SK-N-SH (cell line): ENCODE results near the gene GUCA2B. TPM values are rescaled to one million over a fixed set of nuclear protein-coding genes. Genes with fewer than 3 reads are reported as not detected.
A peak's percentile ranks its signal among the peaks of the same experiment; 100 is the strongest.

Experiments used
- CTCF ChIA-PET: fragments of 300-600, 350-600 bp; formaldehyde crosslinking; extraction: SDS; loops from one replicate; lab custom pipeline; 2021; lab: Yijun Ruan, JAX
- POLR2A ChIA-PET: fragments of 350-600 bp; sonication (Branson Sonifier 250); formaldehyde crosslinking; extraction: SDS; loops from one replicate; lab custom pipeline; 2020; ENCODE audit warnings: antibody characterized with exemption, inconsistent platforms; lab: Yijun Ruan, JAX
- DNase-seq: peaks from one replicate; pipeline ENCODE4 v3.0.0; 2012
- H2AFZ ChIP-seq: fragments of 200-600 bp; sonication (generic); 2 replicates; pipeline ENCODE4 v1.8.1; 2016; ENCODE audit warnings: antibody characterized with exemption, mild to moderate bottlenecking, low read depth
- H3F3A ChIP-seq: fragments of 200-600 bp; sonication (generic); replicated peaks from 2 replicates; pipeline ENCODE3; 2016; ENCODE audit warnings: antibody characterized with exemption, mild to moderate bottlenecking; ENCODE audit not compliant: insufficient read depth
- H3K27ac ChIP-seq, 2 experiments: fragments of 200-500 bp in 1 of 2; fragments of 200-600 bp in 1 of 2; sonication (Bioruptor generic) in 1 of 2; sonication (generic), shearing (Covaris generic) in 1 of 2; 2 replicates each; pipeline versions ENCODE4 v1.5.1 to v1.6.1; 2014 to 2016; ENCODE audit warnings: low read depth in 2 of 2, inconsistent platforms in 1 of 2, low read length in 1 of 2, mild to moderate bottlenecking in 1 of 2, mixed read lengths in 1 of 2
- H3K27me3 ChIP-seq: fragments of 200-600 bp; sonication (generic), shearing (Covaris generic); 2 replicates; pipeline ENCODE4 v1.6.1; 2016; ENCODE audit warnings: mixed run types; ENCODE audit not compliant: insufficient read depth
- H3K36me3 ChIP-seq, 2 experiments: fragments of 200-500 bp in 1 of 2; fragments of 200-600 bp in 1 of 2; sonication (Bioruptor generic) in 1 of 2; sonication (generic) in 1 of 2; replicated peaks in 1 of 2; 2 replicates each; pipeline versions ENCODE3 to v1.5.1; 2014 to 2016; ENCODE audit warnings: low read length in 1 of 2, mild to moderate bottlenecking in 1 of 2; ENCODE audit not compliant: insufficient read depth in 2 of 2, control insufficient read depth in 1 of 2
- H3K4me1 ChIP-seq, 2 experiments: fragments of 200-500 bp in 1 of 2; fragments of 200-600 bp in 1 of 2; sonication (Bioruptor generic) in 1 of 2; sonication (generic), shearing (Covaris generic) in 1 of 2; 2 replicates each; pipeline versions ENCODE4 v1.5.1 to v1.6.1; 2014 to 2016; ENCODE audit warnings: low read depth in 1 of 2, low read length in 1 of 2, mixed run types in 1 of 2; ENCODE audit not compliant: insufficient read depth in 2 of 2, control insufficient read depth in 1 of 2
- H3K4me2 ChIP-seq: fragments of 200-600 bp; sonication (generic), shearing (Covaris generic); 2 replicates; pipeline ENCODE4 v1.6.1; 2017; ENCODE audit warnings: mixed run types
- H3K4me3 ChIP-seq, 2 experiments: fragments of 200-500 bp in 1 of 2; fragments of 200-600 bp in 1 of 2; sonication (Bioruptor generic) in 1 of 2; sonication (generic), shearing (Covaris generic) in 1 of 2; 2 replicates each; pipeline versions ENCODE4 v1.5.1 to v1.8.1; 2014 to 2016; ENCODE audit warnings: low read depth in 2 of 2, inconsistent platforms in 1 of 2, low read length in 1 of 2, mild to moderate bottlenecking in 1 of 2, mixed read lengths in 1 of 2, moderate library complexity in 1 of 2
- H3K79me2 ChIP-seq: fragments of 200-600 bp; sonication (generic); 2 replicates; pipeline ENCODE4 v1.8.1; 2017; ENCODE audit warnings: mild to moderate bottlenecking; ENCODE audit not compliant: insufficient read depth
- H3K9ac ChIP-seq: fragments of 200-600 bp; sonication (generic); 2 replicates; pipeline ENCODE4 v1.6.1; 2017; ENCODE audit warnings: mixed run types
- H3K9me2 ChIP-seq: fragments of 200-600 bp; sonication (generic); 2 replicates; pipeline ENCODE4 v1.6.1; 2017; ENCODE audit warnings: mixed run types
- H3K9me3 ChIP-seq: fragments of 200-600 bp; sonication (generic); 2 replicates; pipeline ENCODE4 v1.6.1; 2017; ENCODE audit warnings: mixed run types, mild to moderate bottlenecking, moderate library complexity
- H4K20me1 ChIP-seq: fragments of 200-600 bp; sonication (generic); 2 replicates; pipeline ENCODE4 v1.6.1; 2017; ENCODE audit warnings: mild to moderate bottlenecking, mixed run types; ENCODE audit not compliant: insufficient read depth
- EZH2phosphoT487 ChIP-seq: fragments of 200-600 bp; sonication (generic); IDR thresholded peaks from 2 replicates; pipeline ENCODE4 v1.6.1; 2017; ENCODE audit warnings: low read depth, mixed run types, mild to moderate bottlenecking, antibody characterized with exemption, moderate library complexity, borderline replicate concordance
- FOSL2 ChIP-seq: IDR thresholded peaks from 2 replicates; pipeline ENCODE4 v1.4.0; 2012; ENCODE audit warnings: low read depth, mild to moderate bottlenecking, moderate library complexity, borderline replicate concordance
- FOXM1 ChIP-seq: IDR thresholded peaks from 2 replicates; pipeline ENCODE4 v1.4.0; 2012; ENCODE audit warnings: low read depth, mild to moderate bottlenecking
- GABPA ChIP-seq: IDR thresholded peaks from 2 replicates; pipeline ENCODE4 v1.4.0; 2012; ENCODE audit warnings: low read depth, mild to moderate bottlenecking
- MXI1 ChIP-seq: IDR thresholded peaks from 2 replicates; pipeline ENCODE4 v1.6.1; 2012; ENCODE audit warnings: mild to moderate bottlenecking, low read depth, low read length, improper control_type of control experiment
- NFIC ChIP-seq: IDR thresholded peaks from 2 replicates; pipeline ENCODE4 v1.4.0; 2012; ENCODE audit warnings: borderline replicate concordance
- NRF1 ChIP-seq: IDR thresholded peaks from 2 replicates; pipeline ENCODE4 v1.6.1; 2012; ENCODE audit warnings: low read depth, mild to moderate bottlenecking, low read length
- POLR2AphosphoS5 ChIP-seq: IDR thresholded peaks from 2 replicates; pipeline ENCODE4 v1.6.1; 2012; ENCODE audit warnings: low read depth, low read length
- RAD21 ChIP-seq: IDR thresholded peaks from 2 replicates; pipeline ENCODE4 v1.6.1; 2012; ENCODE audit warnings: mild to moderate bottlenecking, low read length
- RCOR1 ChIP-seq: fragments of 150-350 bp; IDR thresholded peaks from 2 replicates; pipeline ENCODE4 v1.6.1; 2017; ENCODE audit warnings: antibody characterized with exemption, low read length
- SIN3A ChIP-seq: IDR thresholded peaks from 2 replicates; pipeline ENCODE4 v1.6.1; 2012; ENCODE audit warnings: low read depth, mild to moderate bottlenecking, low read length, moderate library complexity, borderline replicate concordance
- SMC3 ChIP-seq: IDR thresholded peaks from 2 replicates; pipeline ENCODE4 v1.6.1; 2012; ENCODE audit warnings: low read depth, low read length, improper control_type of control experiment
- TCF12 ChIP-seq: IDR thresholded peaks from 2 replicates; pipeline ENCODE4 v1.4.0; 2012
- TEAD4 ChIP-seq: IDR thresholded peaks from 2 replicates; pipeline ENCODE4 v1.4.0; 2012; ENCODE audit warnings: mild to moderate bottlenecking, borderline replicate concordance; ENCODE audit not compliant: insufficient read depth
- WGBS: methylation state at CpG from one replicate; pipeline ENCODE4 v1.1.6; 2017; ENCODE audit warnings: low lambda C conversion rate; 5-methylcytosine and 5-hydroxymethylcytosine counted together
- polyA plus RNA-seq, 3 experiments: library from polyadenylated mRNA; depleted of rRNA; stranded (reverse); fragments of >200 nt; gene quantifications; 2 replicates each; pipeline ENCODE4 v1.2.3, GENCODE V29; 2012
- TF ChIP-seq, protein P1 (sequence below): fragments of 150-350 bp; IDR thresholded peaks from 2 replicates; pipeline ENCODE4 v1.6.1; 2017; ENCODE audit warnings: antibody characterized with exemption, low read length, low read depth, borderline replicate concordance
- TF ChIP-seq, protein P2 (sequence below): IDR thresholded peaks from 2 replicates; pipeline ENCODE4 v1.4.0; 2012; ENCODE audit warnings: low read depth

Gene GUCA2B
- polyA plus RNA-seq, 1 of the 3 experiments (the other 2 are of a cell fraction): not detected

DNA sequence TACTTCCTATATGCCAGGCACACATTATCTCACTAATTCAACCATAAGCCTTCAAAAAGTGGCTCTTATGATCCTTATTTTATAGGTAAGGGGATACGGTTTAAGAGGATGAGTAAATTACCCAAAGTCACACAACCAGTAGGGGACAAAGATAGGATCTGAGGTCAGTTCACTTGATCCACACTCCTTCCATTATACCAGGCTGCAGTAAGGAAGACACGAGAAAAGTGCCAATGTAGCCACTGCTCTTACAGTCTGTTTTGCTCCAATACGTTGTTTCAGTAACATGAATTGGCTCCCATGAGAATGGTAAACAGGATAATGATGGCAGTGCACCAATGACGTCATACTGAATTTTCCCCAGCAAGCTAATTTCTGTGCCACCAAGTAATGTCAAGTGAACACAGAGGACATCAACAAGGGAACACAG, 26.7 kb downstream of the GUCA2B start:
- POLR2A ChIA-PET: interaction anchor here (0.7 kb wide), 1 partner anchor 511 kb away, joined by 3 read pairs; no protein-coding TSS in a partner anchor

DNA sequence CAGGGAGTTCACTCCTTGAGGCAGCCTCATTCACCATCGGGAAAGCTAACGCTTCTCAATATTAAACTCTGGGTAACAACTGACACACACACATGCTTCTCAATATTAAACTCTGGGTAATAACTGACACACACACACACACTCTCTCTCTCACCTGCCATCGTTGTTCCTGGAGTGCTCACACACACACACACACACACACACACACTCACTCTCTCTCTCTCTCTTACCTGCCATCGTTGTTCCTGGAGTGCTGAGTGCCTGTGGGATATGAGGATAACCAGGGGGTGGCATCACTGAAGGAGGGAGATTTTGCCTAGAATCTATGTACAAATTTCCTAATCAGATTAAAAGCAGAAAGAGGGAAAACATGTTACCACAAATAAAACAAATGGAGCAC, 28.5 kb downstream of the GUCA2B start:
- ChIA-PET CTCF (interaction anchor here (0.7 kb wide), 1 partner anchor 608 kb away, joined by 3 read pairs; no protein-coding TSS in a partner anchor), POLR2A (no interaction called here)
- no peak overlapping the region for H2AFZ ChIP-seq
- H4K20me1 ChIP-seq: peaks cover 22% of the 10 kb centered on the region
- DNase-seq: no peak
- H3K9me3 ChIP-seq: no peaks in the 10 kb centered on the region
- peaks cover 16 to 25% of the 10 kb centered on the region in 2 experiments for H3K36me3 ChIP-seq
- H3K79me2 ChIP-seq: no peaks in the 10 kb centered on the region; the same call in 1 of the 2 replicates
- H3K4me3 ChIP-seq: no peak overlapping the region
- H3K27ac ChIP-seq: no peak overlapping the region
- 91% methylated on average over 4 of the region's 4 CpGs for WGBS
- no peaks in the 10 kb centered on the region for H3K9me2 ChIP-seq
- H3K27me3 ChIP-seq: no peaks in the 10 kb centered on the region
- TF ChIP-seq RCOR1: no peak
- TF ChIP-seq GABPA: no peak
- no peak for TF ChIP-seq NRF1
- no peak for TF ChIP-seq MXI1
- no peak for TF ChIP-seq RAD21
- TF ChIP-seq TCF12: no peak
- no peak for TF ChIP-seq FOSL2
- TF ChIP-seq, protein P1, sequence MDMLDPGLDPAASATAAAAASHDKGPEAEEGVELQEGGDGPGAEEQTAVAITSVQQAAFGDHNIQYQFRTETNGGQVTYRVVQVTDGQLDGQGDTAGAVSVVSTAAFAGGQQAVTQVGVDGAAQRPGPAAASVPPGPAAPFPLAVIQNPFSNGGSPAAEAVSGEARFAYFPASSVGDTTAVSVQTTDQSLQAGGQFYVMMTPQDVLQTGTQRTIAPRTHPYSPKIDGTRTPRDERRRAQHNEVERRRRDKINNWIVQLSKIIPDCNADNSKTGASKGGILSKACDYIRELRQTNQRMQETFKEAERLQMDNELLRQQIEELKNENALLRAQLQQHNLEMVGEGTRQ: no peak
- TF ChIP-seq, protein P2, sequence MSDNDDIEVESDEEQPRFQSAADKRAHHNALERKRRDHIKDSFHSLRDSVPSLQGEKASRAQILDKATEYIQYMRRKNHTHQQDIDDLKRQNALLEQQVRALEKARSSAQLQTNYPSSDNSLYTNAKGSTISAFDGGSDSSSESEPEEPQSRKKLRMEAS: no peak
- TF ChIP-seq NFIC: no peak
- TF ChIP-seq EZH2phosphoT487: no peak
- TF ChIP-seq SMC3: no peak
- no peak for TF ChIP-seq FOXM1
- TF ChIP-seq SIN3A: no peak
- no peak for TF ChIP-seq TEAD4
- no peak for TF ChIP-seq POLR2AphosphoS5
- no peak overlapping the region for H3K4me2 ChIP-seq
- H3K9ac ChIP-seq: no peak overlapping the region
- peaks cover 30% of the 10 kb centered on the region for H3F3A ChIP-seq
- peaks cover 34 to 35% of the 10 kb centered on the region in 2 experiments for H3K4me1 ChIP-seq

More for the DNA sequence above, 26.7 kb downstream of the GUCA2B start:
- Histone ChIP-seq H3K36me3 (peaks cover 11 to 19% of the 10 kb centered on the region in 2 experiments), H3K9me2 (no peaks in the 10 kb centered on the region), H3F3A (peaks cover 27% of the 10 kb centered on the region), H3K4me1 (peaks cover 28 to 44% of the 10 kb centered on the region in 2 experiments; a peak in 3 of 4 replicates), H3K9ac (no peak overlapping the region), H3K4me2 (0 out of 2 replicates have a peak overlapping the region, but pooled peaks have one; percentile 42), H3K9me3 (no peaks in the 10 kb centered on the region), H3K4me3 (no peak overlapping the region), H3K27me3 (no peaks in the 10 kb centered on the region), H2AFZ (no peak overlapping the region), H4K20me1 (peaks cover 15% of the 10 kb centered on the region), H3K79me2 (no peaks in the 10 kb centered on the region), H3K27ac (peak overlapping the region; percentile 48 to 90; a peak in 3 of 4 replicates)
- 78% methylated on average over 4 of the region's 4 CpGs for WGBS
- CTCF ChIA-PET: interaction anchor here (1.2 kb wide), 1 partner anchor 154 kb away, joined by 5 read pairs; no protein-coding TSS in a partner anchor
- TF ChIP-seq NFIC (no peak), MXI1 (no peak), FOSL2 (no peak), GABPA (no peak)
- no peak for DNase-seq
